Measurements from ENCODE around the gene FAF1.

Gene FAF1

GRCh38 chr1:50415235-50416149 lies 544.6 kb downstream of the FAF1 start:
- no peak for DNase-seq (ENCODE audit: low spot score)

DNA sequence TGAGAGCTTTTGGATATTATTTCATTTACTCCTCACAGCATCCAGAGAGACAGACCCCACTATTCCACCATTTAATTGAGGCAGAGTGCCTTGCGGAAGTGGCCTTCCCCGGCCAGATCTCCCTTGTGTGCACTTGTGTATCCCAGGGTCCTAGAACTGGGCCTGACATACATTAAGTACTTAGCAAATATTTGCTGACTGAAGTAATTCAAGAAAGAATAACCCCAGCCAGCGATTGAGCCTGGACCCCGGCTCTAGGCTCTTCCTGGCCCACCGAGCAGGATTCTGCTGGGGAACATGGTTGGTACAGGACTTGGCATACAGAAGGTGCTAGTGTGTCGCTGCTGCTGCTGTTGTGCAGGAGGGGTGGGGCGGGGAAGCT lies 545.2 kb downstream of the FAF1 start:
- no peak for DNase-seq (ENCODE audit: low spot score)

DNA sequence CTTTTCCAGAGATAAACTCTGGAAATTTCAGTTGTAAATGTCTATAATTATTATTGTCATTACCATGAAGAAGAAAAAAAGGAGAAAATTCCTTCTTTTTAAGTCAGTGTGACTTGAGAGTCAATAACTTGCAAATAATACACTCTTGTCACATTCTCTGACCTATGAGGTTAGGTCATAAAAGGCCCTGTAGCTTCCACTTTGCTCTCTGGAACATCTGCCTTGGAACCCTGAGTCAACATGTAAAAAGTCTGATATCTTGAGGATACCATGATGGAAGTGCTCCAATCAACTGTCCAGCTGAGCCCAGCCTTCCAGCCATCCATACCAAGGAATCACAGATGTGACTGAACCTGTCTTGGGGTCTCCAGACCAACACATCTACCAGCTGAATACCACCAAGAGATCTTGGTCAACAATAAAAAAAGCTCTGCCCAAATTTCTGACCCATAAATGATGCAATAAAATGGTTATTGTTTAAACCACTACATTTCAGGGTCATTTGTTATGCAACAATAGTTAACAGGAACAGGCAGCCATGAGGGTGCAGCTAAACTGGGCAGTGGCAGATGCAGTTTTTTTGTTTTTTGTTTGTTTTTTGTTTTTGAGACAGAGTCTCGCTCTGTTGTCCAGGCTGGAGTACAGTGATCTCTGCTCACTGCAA lies 547.1 kb downstream of the FAF1 start:
- no peak for DNase-seq (ENCODE audit: low spot score)

- no peak for DNase-seq (ENCODE audit: low spot score)
Observed at GRCh38 chr1:50405814-50406213, 554.3 kb downstream of the FAF1 start.

GRCh38 chr1:50393522-50394120 lies 566.4 kb downstream of the FAF1 start:
- DNase-seq (ENCODE audit: low spot score), result no peak

Data from CD4-positive, alpha-beta T cell treated with Interleukin-6 at 100 ng/mL for 8 hours (primary cell).